ENCODE measurements around the gene EFCAB14.
"Not testable (repeated sequence)": the region's sequence is repeated elsewhere in the genome, so short reads cannot be mapped to it uniquely, and the experiment has no call there.

EFCAB14 gene

GRCh38 chr1:46686255-46686654, 32.7 kb downstream of the EFCAB14 start:
- no peak for DNase-seq (ENCODE audit: low spot score)

- no peak for DNase-seq (ENCODE audit: low spot score)
Measured at GRCh38 chr1:46684670-46685069, 34.2 kb downstream of the EFCAB14 start.

GRCh38 chr1:46682064-46682463, 36.9 kb downstream of the EFCAB14 start:
- no peak for DNase-seq (ENCODE audit: low spot score)

GRCh38 chr1:46681333-46682034, 37.4 kb downstream of the EFCAB14 start:
- DNase-seq (ENCODE audit: low spot score), result no peak

GRCh38 chr1:46679789-46680573, 38.9 kb downstream of the EFCAB14 start:
- no peak for DNase-seq (ENCODE audit: low spot score)

GRCh38 chr1:46677339-46677738, 41.6 kb downstream of the EFCAB14 start:
- no peak for DNase-seq (ENCODE audit: low spot score)

- no peak for DNase-seq (ENCODE audit: low spot score)
Measured at GRCh38 chr1:46676531-46676930, 42.4 kb downstream of the EFCAB14 start.

- no peak for DNase-seq (ENCODE audit: low spot score)
Measured at GRCh38 chr1:46675549-46676314, 43.2 kb downstream of the EFCAB14 start.

GRCh38 chr1:46673749-46674182, 45.1 kb downstream of the EFCAB14 start:
- DNase-seq (ENCODE audit: low spot score), result no peak

GRCh38 chr1:46672696-46673095, 46.2 kb downstream of the EFCAB14 start:
- DNase-seq (ENCODE audit: low spot score), result no peak

- no peak for DNase-seq (ENCODE audit: low spot score)
Measured at GRCh38 chr1:46671554-46671953, 47.4 kb downstream of the EFCAB14 start, which contains the start of gene TEX38. Gene TEX38, plus strand, starts transcription at chr1:46671854. Its CDS starts 81 bp downstream, at chr1:46671935.

- no peak for DNase-seq (ENCODE audit: low spot score)
Measured at GRCh38 chr1:46670134-46670533, 48.8 kb downstream of the EFCAB14 start.

- DNase-seq (ENCODE audit: low spot score), result peak; percentile 88
Measured at GRCh38 chr1:46667782-46668760, 50.8 kb downstream of the EFCAB14 start, which contains the start of gene ATPAF1. Gene ATPAF1, minus strand, starts transcription at chr1:46668364. Its CDS starts 42 bp downstream, at chr1:46668322.

GRCh38 chr1:46665983-46666382, 52.9 kb downstream of the EFCAB14 start:
- no peak for DNase-seq (ENCODE audit: low spot score)

GRCh38 chr1:46662919-46663318, 56.0 kb downstream of the EFCAB14 start:
- not testable (repeated sequence) for DNase-seq (ENCODE audit: low spot score)

GRCh38 chr1:46660116-46660515, 58.8 kb downstream of the EFCAB14 start:
- DNase-seq (ENCODE audit: low spot score), result not testable (repeated sequence)

GRCh38 chr1:46659307-46659870, 59.5 kb downstream of the EFCAB14 start:
- DNase-seq (ENCODE audit: low spot score), result no peak

- no peak for DNase-seq (ENCODE audit: low spot score)
Measured at GRCh38 chr1:46657775-46658174, 61.1 kb downstream of the EFCAB14 start.

GRCh38 chr1:46656643-46657042, 62.3 kb downstream of the EFCAB14 start:
- no peak for DNase-seq (ENCODE audit: low spot score)

- no peak for DNase-seq (ENCODE audit: low spot score)
Measured at GRCh38 chr1:46655848-46656247, 63.1 kb downstream of the EFCAB14 start.

- not testable (repeated sequence) for DNase-seq (ENCODE audit: low spot score)
Measured at GRCh38 chr1:46654698-46655097, 64.2 kb downstream of the EFCAB14 start.

All from AG08395 (cell line).